ENCODE data around the gene RECQL5. TPM values are rescaled to one million over a fixed set of nuclear protein-coding genes. Genes with fewer than 3 reads are reported as not detected.

RECQL5 gene
- polyA plus RNA-seq, 1 donor from 2014 or later, result 9.6 TPM

DNA sequence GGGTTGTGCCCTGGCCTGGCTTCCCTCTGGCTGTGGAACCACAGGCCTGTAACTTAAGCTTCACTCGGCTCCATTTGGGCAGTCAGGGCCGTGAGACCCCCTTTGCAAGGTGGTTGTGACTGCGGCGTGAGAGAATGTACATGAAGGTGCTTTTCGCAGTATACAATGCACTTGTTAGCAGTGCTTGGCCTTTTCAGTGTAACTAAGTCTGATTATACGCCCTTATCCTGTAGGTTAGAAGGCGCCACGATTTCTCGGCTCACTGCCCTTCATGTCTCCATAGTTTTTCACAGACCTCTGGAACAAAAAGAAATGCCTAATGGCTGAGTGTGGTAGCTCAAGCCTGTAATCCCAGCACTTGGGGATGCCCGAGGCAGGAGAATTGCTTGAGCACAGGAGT, 13.5 kb upstream of the RECQL5 start:
- no peaks in the 10 kb centered on the region for H3K9me2 ChIP-seq (ENCODE audit: insufficient read depth, low read length)
- no peaks in the 10 kb centered on the region for H3K27me3 ChIP-seq (ENCODE audit: insufficient read depth, low read depth, low read length)
- no peaks in the 10 kb centered on the region for H4K20me1 ChIP-seq (ENCODE audit: insufficient read depth)
- no peak overlapping the region for H3K4me2 ChIP-seq (ENCODE audit: low read length)
- no peaks in the 10 kb centered on the region for H3F3A ChIP-seq (ENCODE audit: insufficient read depth, low read length, poor library complexity, severe bottlenecking)
- no peak for TF ChIP-seq MXI1 (conservative IDR thresholded peaks at IDR 0.05; ENCODE audit: poor library complexity, severe bottlenecking)
- TF ChIP-seq, protein P1, sequence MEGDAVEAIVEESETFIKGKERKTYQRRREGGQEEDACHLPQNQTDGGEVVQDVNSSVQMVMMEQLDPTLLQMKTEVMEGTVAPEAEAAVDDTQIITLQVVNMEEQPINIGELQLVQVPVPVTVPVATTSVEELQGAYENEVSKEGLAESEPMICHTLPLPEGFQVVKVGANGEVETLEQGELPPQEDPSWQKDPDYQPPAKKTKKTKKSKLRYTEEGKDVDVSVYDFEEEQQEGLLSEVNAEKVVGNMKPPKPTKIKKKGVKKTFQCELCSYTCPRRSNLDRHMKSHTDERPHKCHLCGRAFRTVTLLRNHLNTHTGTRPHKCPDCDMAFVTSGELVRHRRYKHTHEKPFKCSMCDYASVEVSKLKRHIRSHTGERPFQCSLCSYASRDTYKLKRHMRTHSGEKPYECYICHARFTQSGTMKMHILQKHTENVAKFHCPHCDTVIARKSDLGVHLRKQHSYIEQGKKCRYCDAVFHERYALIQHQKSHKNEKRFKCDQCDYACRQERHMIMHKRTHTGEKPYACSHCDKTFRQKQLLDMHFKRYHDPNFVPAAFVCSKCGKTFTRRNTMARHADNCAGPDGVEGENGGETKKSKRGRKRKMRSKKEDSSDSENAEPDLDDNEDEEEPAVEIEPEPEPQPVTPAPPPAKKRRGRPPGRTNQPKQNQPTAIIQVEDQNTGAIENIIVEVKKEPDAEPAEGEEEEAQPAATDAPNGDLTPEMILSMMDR (IDR thresholded peaks at IDR 0.05; ENCODE audit: poor library complexity, severe bottlenecking), result no peak
- TF ChIP-seq, protein P2, sequence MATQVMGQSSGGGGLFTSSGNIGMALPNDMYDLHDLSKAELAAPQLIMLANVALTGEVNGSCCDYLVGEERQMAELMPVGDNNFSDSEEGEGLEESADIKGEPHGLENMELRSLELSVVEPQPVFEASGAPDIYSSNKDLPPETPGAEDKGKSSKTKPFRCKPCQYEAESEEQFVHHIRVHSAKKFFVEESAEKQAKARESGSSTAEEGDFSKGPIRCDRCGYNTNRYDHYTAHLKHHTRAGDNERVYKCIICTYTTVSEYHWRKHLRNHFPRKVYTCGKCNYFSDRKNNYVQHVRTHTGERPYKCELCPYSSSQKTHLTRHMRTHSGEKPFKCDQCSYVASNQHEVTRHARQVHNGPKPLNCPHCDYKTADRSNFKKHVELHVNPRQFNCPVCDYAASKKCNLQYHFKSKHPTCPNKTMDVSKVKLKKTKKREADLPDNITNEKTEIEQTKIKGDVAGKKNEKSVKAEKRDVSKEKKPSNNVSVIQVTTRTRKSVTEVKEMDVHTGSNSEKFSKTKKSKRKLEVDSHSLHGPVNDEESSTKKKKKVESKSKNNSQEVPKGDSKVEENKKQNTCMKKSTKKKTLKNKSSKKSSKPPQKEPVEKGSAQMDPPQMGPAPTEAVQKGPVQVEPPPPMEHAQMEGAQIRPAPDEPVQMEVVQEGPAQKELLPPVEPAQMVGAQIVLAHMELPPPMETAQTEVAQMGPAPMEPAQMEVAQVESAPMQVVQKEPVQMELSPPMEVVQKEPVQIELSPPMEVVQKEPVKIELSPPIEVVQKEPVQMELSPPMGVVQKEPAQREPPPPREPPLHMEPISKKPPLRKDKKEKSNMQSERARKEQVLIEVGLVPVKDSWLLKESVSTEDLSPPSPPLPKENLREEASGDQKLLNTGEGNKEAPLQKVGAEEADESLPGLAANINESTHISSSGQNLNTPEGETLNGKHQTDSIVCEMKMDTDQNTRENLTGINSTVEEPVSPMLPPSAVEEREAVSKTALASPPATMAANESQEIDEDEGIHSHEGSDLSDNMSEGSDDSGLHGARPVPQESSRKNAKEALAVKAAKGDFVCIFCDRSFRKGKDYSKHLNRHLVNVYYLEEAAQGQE (IDR thresholded peaks at IDR 0.05; ENCODE audit: borderline replicate concordance), result no peak
- no peak for TF ChIP-seq EZH2 (IDR thresholded peaks at IDR 0.05; ENCODE audit: borderline replicate concordance, insufficient read depth, low read length, poor library complexity, severe bottlenecking)
- no peak for TF ChIP-seq SMC3 (conservative IDR thresholded peaks at IDR 0.05; ENCODE audit: poor library complexity)
- no peak for TF ChIP-seq RAD21 (conservative IDR thresholded peaks at IDR 0.05)
- TF ChIP-seq EP300 (conservative IDR thresholded peaks at IDR 0.05; ENCODE audit: poor library complexity, severe bottlenecking), result no peak
- TF ChIP-seq POLR2AphosphoS5 (IDR thresholded peaks at IDR 0.05), result no peak
- no peak for TF ChIP-seq TAF1 (IDR thresholded peaks at IDR 0.05; ENCODE audit: low read depth)
- no peak overlapping the region for H3K4me3 ChIP-seq (ENCODE audit: low read length)
- H3K9me3 ChIP-seq (ENCODE audit: low read length), result no peaks in the 10 kb centered on the region
- no peak overlapping the region for H2AFZ ChIP-seq (ENCODE audit: low read depth, low read length)
- no peak overlapping the region for H3K9ac ChIP-seq (ENCODE audit: low read length)
- H3K79me2 ChIP-seq (replicated peaks; ENCODE audit: insufficient read depth, low read length), result peaks cover 8% of the 10 kb centered on the region
- H3K27ac ChIP-seq (ENCODE audit: low read length), result no peak overlapping the region
- no peaks in the 10 kb centered on the region for H3K36me3 ChIP-seq (ENCODE audit: insufficient read depth, low read length)

DNA sequence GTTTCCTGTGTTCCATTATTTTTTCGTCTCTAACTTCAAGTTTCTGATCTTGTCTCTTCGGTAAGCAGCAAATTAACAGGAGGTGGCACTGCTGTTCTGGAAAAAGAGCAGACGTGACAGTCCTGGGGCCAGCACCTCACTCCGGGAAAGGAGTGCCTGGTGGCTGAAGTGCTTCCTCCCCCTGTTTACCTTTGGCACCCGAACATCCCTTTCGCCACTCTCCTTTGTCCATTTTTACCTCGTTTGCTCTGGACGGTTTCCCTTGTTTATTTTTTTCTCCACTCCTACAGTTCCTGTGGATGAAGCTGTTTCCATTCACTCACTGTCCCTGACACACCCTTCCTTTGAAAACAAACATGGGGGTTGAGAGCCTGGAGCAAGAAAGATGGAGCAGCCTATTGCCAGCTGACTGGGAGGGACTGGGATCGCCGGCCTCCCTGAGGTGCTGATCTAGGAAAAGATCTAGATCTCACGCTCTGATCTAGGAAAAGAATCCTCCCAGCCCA, 12.8 kb upstream of the RECQL5 start:
- Histone ChIP-seq H3K27ac (ENCODE audit: low read length) (no peak overlapping the region), H3K79me2 (replicated peaks; ENCODE audit: insufficient read depth, low read length) (peaks cover 8% of the 10 kb centered on the region), H3K27me3 (ENCODE audit: insufficient read depth, low read depth, low read length) (no peaks in the 10 kb centered on the region), H3K9me3 (ENCODE audit: low read length) (no peaks in the 10 kb centered on the region), H3K4me3 (ENCODE audit: low read length) (no peak overlapping the region), H3K4me2 (ENCODE audit: low read length) (no peak overlapping the region), H4K20me1 (ENCODE audit: insufficient read depth) (no peaks in the 10 kb centered on the region), H3K36me3 (ENCODE audit: insufficient read depth, low read length) (no peaks in the 10 kb centered on the region), H3K9ac (ENCODE audit: low read length) (no peak overlapping the region), H3F3A (ENCODE audit: insufficient read depth, low read length, poor library complexity, severe bottlenecking) (no peaks in the 10 kb centered on the region), H3K9me2 (ENCODE audit: insufficient read depth, low read length) (no peaks in the 10 kb centered on the region), H2AFZ (ENCODE audit: low read depth, low read length) (no peak overlapping the region)
- TF ChIP-seq RAD21 (conservative IDR thresholded peaks at IDR 0.05) (no peak), MXI1 (conservative IDR thresholded peaks at IDR 0.05; ENCODE audit: poor library complexity, severe bottlenecking) (no peak), EZH2 (IDR thresholded peaks at IDR 0.05; ENCODE audit: borderline replicate concordance, insufficient read depth, low read length, poor library complexity, severe bottlenecking) (no peak), EP300 (conservative IDR thresholded peaks at IDR 0.05; ENCODE audit: poor library complexity, severe bottlenecking) (no peak), POLR2AphosphoS5 (IDR thresholded peaks at IDR 0.05) (no peak), SMC3 (conservative IDR thresholded peaks at IDR 0.05; ENCODE audit: poor library complexity) (no peak), TAF1 (IDR thresholded peaks at IDR 0.05; ENCODE audit: low read depth) (no peak)
- TF ChIP-seq, protein P1 (IDR thresholded peaks at IDR 0.05; ENCODE audit: poor library complexity, severe bottlenecking), result no peak
- TF ChIP-seq, protein P2 (IDR thresholded peaks at IDR 0.05; ENCODE audit: borderline replicate concordance), result no peak

Data from neural cell (in vitro differentiated cells).